Amniotic epithelial cell (primary cell): Measurements from ENCODE around the gene COL6A2.
A peak's percentile ranks its signal among the peaks of the same experiment; 100 is the strongest.

ENCODE experiments used
- DNase-seq: peaks from one replicate; pipeline ENCODE4 v3.0.0-alpha.2; 2010; ENCODE audit warnings: low read depth

Gene COL6A2

DNA sequence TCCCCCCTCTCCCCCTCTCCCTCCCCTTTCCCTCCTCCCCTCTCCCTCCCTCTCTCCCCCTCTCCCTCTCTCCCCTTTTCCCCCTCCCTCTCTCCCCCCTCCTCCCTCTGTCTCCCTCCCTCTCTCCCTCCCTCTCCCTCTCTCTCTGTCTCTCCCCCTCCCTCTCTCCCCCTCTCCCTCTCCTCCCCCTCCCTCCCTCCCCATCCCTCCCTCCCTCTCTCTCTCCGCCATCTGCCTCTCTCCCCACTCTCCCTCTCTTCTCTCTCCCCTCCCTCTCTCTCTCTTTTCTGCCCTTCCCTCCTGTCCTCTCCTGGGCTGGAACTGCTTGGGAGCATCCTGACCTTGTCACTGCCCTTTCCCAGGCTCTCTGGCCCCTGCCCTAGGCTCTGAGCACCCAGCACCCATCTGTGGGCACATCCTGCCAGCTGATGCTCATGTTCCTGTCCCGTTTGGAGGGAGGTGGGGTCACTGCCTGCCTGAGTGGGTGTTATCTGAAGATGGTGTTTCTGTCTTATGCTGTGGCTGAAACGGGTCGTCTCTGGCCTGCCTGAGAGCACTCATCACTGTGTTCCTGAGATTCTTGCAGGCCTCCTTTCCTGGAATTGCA, 46.7 kb downstream of the COL6A2 start:
- no peak for DNase-seq

DNA sequence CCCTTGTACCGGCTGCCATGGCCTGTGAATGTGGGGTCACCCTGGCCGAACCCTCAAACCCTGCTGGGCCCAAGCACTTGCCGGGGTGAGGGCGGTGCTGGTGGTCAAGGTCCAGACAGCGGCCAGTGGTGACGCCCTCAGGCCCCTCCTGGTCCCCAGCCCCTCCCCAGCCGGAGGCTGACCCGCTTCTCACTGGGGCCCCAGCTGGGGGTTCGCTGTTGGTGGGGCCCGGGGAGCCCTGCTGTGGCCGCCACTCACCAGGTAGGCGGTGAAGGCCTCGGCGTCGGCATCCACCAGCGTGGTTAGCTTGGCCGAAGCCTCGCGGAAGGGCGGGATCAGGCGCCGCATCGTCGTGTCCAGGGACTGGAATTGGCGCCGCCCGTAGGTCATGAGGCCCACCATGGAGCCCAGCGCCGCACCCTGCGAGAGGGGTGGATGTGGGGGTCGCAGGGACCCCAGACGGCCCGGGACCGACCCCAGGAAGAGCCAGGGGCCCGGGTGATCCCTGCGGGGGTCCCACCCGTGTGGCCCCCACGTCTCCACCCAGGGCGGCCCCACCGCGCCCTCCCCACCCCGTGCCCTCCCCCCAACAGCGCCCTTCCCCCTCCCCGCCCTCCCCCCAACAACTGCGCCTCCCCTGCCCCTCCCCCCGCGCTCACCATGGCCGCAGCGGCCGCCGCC, 47.4 kb downstream of the COL6A2 start:
- DNase-seq: no peak

DNA sequence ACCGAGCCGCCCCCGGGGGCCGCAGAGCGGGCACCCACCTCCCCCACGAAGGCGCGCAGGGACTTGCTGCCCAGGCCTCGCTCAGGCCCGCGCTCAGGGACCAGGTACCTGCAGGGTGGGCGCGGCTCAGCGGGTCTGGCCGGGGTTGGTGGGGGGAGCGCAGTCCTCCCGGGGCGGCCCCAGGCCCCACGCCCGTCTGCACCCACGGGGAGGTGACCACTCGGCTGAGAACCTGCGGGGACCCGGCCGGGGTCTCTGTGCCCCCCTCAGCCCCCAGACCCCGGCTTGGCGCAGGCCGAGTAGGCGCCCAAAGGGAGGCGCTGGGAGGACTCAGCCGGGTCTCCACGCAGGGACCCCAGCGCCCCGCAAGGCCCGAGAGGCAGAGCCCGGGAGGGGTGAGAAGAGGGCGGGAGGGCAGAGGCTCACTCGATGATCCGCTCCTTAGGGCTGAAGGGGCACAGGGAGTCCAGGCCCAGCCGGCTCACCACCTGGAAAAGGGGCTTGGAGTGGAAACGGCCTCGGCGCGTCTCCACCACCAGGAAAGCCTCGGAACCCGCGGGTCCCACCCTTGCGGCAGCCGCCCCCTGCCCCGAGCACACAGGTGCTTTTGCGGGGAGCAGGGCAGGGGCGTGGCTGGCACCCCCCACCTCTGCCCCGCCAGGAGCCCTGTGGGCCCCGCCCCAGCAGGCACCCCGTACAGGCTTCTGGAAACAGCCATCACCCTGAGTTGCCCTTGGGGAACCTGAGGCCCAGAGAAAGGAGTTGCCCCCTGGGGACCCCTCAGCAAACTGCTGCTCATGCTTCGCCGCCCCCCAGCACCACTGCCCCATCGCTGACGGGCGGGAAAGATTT, 48.2 kb downstream of the COL6A2 start:
- DNase-seq: no peak

DNA sequence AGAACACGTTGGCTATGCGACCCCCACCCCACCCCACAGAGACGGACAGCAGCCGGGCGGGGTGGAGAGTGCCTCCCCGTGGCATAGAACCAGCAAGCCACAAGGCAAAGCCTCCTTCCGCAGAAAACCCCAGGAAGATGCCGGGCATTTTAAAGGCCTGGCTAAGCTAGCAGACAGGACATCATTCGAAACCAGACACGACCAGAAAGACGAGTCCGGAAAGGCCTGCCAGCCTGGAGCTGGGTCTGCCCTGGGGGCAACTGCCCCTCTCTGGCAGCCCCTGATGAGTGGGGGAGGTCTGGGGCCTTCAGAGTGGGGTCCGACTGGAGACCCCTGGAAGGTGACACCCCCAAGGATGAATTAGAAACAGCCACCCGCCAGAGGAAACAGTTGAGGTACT, 48.9 kb downstream of the COL6A2 start:
- DNase-seq: no peak

DNA sequence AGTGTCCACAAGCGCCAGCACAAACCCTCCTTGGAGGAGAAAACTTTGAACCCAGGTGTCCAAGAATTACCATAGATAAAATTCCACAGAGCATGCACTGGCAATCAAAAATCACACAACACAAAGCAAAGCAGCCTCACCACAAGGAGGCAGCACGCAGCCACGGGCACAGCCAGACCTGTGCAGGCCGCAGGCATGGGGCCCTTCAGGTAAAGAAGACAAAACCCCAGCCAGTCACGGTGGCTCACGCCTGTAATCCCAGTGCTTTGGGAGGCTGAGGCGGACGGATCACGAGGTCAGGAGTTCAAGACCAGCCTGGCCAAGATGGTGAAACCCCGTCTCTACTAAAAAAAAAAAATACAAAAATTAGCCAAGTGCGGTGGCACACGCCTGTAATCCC, 49.5 kb downstream of the COL6A2 start:
- peak; percentile 40 for DNase-seq

DNA sequence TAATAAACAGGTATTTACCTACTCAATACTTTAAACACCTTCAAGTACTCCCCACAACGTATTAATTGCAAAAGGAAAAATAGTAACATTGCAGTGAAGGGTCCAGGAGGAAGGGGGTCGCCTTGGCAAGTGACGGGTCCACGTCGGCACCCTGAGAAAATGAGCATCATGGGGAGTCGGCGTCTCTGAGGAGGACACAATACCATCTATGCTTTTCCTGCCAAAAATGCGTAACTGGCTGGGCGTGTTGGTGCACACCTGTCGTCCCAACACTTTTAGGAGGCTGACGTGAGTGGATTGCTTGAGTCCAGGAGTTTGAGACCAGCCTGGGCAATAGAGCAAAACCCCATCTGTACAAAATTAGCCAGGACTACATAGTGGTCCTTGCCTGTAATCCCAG, 50.2 kb downstream of the COL6A2 start:
- DNase-seq: no peak

DNA sequence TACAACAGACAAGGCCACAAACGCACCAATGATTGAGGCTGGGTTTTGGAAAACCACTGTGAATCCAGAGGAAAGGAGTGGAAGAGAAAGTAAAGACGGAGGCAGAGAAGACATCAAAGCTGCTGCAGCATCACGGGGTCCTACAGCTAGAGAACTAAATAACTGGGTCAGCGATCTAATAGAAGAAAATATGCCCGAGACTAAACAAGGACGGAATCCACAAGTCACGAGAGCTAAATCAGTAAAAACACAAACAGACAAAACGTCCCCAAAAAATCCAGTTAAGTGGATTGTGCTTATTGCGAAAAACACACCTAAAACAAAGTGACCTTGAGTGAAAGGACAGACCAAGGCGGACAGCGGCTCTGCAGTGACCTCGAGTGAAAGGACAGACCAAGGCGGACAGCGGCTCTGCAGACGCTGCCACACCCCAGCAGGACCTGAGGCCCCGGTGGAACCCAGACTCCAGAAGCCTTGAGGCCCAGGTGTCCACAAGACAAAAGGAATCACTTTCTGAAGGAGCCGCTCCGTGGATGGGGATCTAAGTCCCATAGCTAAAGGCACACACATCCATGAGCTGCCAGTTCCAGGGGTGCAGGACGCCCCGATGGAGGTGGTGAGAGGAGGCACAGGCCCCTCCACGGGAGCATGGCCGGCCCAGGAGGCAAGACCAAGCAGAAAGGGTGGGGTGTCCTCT, 51.4 kb downstream of the COL6A2 start:
- no peak for DNase-seq

DNA sequence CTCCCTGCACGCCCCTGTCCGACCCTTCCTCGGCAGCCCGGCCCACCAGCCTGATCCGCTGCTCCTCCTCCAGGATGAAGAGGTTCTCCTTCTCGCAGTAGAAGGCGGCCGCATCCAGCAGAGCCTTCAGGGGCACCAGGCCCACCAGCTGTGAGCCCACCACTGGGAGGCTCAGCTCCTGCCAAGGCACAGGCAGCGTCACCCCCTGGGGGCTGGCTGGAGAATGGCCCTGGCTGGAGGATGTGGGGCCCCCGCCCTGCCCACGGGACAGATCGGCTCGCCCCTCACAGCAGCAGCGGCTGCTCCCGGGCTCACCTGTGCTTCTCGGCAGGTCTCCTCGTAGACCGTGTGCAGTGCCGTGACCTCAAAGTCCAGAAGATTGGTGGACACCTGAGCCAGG, 52.2 kb downstream of the COL6A2 start:
- DNase-seq: no peak

DNA sequence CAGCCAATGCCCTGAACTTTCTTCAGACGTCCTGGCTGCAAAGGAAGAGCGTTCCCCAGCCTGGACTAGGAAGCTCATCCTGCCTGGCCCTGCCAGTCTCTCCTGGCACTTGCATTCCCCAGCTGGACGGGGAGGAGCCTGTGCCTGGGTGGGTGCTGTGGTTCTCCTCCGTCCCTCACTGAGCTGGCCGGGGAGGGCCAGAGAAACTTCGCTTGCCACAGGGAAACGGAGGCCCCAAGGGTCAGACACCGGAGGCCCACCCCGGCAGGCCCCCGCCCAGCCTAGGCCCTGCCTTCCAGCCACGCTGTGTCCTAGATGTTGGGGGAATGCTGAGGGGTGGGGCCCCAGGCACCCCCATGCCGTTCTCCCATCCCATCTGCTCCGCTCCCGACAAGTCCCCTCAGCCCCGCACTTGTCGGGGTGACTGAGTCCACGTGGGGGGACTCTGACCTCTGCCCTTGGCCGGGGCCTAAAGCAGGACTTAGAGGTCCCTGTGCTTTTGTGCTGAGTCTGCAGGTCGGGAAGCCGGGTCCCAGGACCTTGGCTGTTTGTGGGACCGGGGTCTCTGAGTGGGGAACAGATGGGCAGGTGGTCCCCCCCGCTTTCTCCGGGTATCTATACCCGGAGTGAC, 52.7 kb downstream of the COL6A2 start:
- DNase-seq: no peak

DNA sequence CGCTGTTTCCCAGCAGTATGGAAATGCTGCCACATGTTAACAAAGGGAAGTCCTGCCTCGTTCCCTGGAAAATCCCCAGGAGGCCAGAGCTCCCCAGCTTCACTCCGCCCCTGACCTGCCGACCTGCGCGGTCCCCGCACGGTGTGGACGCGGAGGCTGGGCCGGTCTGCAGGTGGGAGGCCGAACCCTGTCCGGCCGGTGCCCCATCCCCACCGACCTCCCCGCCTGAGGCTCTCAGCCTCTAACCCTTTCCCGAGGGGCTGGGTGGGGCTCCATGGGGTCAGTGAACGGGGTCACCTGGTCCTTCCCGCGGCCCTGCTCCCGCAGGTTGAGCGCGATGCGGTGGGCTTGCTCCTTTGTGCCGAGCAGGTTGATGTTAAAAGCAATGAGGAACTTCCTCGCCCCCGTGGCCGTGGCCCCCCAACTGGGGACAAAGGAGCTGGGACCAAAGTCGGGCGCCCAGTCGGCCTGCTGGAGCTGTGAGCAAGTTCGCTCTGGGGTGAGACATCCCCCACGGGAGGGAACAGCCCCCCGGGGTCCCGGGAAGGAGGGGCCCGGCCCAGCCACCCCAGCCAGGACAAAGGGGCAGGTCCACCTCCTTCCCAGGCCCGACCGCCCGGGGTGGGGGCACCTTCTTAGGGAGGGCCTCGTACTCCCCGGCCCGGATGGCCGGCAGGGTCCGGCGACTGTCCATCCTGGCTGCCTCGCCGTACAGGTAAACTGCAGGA, 53.5 kb downstream of the COL6A2 start:
- no peak for DNase-seq

DNA sequence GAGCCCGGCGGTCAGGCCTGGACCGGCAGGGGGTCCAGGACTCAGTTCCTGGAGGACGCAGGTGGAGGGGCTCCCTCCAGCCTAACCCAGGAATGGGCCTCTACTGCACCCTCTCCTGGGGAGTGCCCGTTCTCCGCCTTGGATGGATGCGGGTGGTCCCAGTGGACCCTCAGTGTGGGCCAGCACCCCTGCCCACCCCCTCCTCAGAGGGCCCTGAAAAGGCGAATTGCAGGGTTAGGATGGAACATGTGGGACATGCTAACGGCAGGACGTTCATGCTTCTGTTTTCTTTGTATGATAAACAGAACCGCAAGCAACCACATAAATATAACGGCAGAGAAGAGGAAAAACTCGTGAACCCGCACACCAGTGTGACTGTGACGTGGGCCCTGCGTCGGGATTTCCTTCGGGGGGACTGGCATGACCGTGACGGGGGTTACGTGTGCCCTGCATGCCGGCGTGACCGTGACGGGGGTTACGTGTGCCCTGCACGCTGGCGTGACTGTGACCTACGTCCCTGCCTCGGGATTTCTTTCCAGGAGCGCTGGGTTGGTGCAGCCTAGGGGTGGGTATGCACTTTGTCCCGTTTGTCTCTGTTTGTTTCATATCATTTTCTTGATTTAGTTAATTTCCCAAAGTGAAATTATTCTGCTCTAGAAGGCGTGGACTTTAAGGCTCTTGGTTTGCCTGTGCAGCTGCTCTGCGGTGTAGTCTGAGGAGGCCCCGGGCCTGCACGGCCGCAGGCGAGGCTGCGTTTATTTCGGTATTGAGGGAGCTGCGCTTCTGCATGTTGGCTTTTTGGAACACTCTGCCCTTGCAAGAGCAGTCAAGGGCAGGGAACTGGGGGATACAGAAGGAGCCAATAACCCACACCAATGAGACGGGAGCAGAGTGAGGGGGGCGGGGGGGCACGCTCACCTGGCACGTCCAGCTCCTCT, 54.3 kb downstream of the COL6A2 start:
- no peak for DNase-seq

DNA sequence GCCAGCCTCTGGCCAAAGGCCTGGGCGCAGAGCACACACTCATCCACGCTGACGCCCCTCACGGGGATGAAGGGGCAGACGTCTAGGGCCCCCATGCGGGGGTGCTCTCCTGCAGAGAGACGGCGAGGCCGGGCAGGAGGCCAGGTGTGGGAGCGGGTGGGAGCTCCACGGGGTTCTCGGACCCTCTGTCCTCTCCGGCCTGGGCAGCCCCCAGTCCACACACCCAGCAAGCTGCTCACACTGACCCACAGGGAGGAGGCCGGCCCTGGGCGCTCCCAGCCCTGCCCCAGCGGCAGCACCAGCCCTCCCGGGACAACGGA, 55.0 kb downstream of the COL6A2 start:
- DNase-seq: no peak

DNA sequence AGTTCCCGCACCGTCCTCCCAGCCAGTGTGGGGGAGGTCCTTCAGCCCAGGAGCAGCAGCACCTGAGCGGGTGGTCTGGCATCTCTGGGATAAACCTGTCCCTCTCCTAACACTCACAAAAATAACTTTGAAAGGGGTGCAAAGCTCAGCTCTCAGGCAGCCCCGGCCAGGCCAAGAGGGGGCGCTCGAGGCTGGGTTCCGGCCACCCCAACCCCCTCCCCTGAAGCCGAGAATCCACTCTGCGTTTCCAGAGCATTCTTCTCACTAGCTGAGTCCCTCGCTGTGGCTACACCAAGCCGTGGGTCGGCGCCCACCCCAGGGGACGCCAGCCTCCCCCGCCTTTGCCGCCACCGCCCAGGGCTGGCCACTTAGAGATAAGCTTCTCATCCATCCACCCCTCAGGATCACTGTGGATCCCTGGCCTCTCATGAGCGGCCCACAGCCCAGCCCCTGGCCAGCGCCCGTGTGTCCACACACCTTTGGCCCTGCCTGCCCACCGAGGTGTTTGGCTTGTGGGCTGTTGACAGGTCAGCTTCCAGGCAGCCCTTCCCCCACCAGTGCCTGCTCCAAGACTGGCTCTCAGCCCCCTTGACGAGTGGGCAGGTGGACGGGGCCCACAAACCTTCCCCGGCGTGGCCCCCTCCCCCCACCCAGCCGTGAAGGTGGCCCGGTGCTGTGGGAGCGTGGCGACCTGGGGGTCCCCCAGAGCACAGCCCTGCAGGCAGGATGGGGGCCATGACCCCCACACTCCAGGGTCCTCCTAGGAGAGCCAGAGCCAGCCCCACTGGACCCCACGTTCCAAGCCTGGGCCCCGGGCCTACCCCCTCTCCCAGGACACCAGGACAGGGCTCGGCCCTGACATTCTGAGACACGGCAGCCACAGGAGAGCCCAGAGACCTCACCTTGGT, 55.6 kb downstream of the COL6A2 start:
- peak; percentile 36 for DNase-seq

DNA sequence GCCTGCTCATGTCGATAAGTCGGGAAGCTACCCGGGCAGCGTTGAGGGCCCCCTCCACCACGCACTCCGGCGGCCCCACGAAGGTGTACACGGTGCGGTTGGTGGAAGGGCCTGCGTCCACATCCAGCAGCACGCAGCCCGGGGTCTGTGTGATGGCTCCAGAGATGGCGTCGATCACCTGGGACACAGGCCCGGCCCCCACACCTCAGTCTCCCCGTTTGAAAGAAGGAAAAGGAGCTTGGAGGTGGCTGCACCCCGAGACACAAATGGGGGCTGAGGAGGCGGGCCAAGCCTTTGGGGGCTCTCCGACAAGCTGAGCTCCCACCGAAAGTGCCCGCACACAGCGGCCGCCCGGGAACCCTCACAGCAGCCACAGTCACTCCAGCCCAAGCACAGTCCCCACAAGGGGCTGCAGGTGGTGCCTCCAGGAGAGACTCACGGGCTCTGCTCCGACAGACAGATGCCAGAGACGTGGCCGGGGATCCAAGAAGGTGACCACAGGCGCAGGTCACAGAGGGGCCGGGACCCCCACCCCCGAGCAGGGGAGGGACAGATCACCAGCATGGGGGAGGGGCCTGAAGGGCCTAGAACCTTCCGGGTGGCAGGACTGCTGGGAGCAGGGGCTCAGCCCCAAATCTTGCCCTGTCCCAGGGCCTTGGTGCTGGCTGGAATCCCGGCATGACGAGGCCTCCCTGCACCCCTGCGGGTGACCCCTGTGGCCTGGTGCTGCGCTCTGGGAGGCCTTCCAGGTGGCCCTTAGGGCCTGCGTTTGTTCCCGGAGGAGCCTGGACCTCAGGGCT, 56.4 kb downstream of the COL6A2 start:
- no peak for DNase-seq

DNA sequence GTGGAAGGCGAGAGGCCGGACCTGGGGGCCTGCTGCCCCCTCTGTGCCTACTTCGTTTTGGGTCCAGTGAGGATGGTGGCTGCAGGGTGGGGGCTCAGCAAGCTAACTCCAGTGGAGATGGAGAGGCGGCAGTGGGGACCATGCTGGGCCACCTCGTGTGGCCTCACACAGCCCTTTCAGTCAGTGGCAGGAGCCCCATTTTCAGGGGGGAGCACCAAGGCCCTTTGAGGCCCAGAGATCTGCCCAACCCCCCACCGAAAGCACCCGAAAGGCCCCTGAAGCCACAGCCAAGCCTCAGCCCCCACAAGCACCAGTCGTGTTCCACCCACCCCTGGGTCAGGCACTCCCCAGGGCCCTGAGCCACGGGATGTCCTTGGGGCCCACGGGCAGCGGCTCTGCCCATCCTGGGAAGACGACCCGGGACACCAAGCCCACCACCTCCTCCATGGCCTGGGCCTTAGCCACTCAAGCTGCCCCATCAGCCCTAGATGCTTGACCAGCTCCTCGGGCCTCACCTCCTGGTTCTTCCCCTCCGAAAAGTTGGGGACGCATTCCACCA, 57.1 kb downstream of the COL6A2 start:
- DNase-seq: no peak

DNA sequence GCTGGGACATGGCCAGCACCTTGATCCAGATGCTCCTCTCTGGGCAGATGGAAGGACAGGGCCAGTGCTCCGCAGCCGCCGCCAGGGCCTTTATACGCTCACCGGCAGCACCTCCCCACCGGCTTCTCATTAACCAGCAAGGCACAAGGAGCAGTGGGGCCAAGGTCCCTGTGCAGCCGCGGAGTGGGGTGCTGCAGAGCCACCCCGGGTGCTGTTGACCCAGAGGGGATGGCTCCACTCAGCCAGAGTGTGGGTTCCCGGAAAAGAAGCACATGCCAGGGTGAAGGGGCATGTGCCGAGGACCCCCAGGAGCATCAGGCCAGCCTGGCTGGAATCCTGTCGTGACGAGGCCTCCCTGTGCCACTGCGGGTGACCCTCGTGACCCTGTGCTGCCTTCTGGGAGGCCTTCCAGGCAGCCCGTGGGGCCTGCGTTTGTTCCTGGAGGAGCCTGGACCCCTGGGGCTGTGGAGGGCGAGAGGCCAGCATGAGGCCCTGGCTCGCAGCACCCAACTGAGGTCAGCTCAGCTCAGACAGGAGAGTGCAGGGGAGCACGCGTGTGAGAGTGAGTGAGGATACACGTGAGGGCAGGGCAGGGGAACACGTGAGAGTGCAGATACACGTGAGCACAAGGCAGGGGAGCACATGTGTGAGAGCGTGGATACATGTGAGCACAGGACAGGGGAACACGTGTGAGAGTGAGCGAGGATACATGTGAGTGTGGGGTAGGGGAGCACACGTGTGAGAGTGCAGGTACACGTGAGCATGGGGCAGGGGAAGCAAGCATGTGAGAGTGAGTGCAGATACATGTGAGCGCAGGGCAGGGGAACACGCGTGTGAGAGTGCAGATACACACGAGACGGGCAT, 57.8 kb downstream of the COL6A2 start, which contains the start of gene FTCD:
FTCD (minus strand) TSS at position 66 of the 864 bp plus-strand sequence; CDS start at position 10, 56 bp downstream.
- no peak for DNase-seq

DNA sequence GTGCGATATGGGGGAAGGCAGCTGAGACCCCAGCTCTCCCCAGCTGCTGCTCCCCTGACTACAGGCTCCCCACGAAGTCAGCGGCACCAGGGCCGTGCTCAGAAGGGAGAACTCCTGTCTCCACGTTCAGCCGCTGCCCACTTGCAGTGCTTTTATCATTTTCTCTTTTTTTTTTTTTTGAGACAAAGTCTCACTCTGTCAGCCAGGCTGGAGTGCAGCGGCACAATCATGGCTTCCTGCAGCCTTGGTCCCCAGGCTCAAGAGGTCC, 58.4 kb downstream of the COL6A2 start:
- no peak for DNase-seq
